ENCODE measurements around the gene SLF2.

GRCh38 chr10:101010329-101010728, 97.6 kb downstream of the SLF2 start:
- TF ChIP-seq CTCF (IDR thresholded peaks at IDR 0.05) (no peak), SP1 (CRISPR knock-in tag; conservative IDR thresholded peaks at IDR 0.05) (no peak), AFF4 (CRISPR knock-in tag; IDR thresholded peaks at IDR 0.05; ENCODE audit: borderline replicate concordance) (no peak), NFYB (CRISPR knock-in tag; conservative IDR thresholded peaks at IDR 0.05; ENCODE audit: low read depth) (no peak), E2F4 (CRISPR knock-in tag; IDR thresholded peaks at IDR 0.05; ENCODE audit: borderline replicate concordance, low read depth) (no peak), NFE2L1 (CRISPR knock-in tag; IDR thresholded peaks at IDR 0.05) (no peak), CDX4 (CRISPR knock-in tag; IDR thresholded peaks at IDR 0.05; ENCODE audit: borderline replicate concordance) (no peak), AR (CRISPR knock-in tag; IDR thresholded peaks at IDR 0.05) (no peak), MAX (CRISPR knock-in tag; IDR thresholded peaks at IDR 0.05) (no peak), FOXP4 (CRISPR knock-in tag; IDR thresholded peaks at IDR 0.05) (no peak), ZNF263 (CRISPR knock-in tag; IDR thresholded peaks at IDR 0.05; ENCODE audit: low read depth) (no peak)

All from WTC11 (cell line).